HG02588 (cell line): ENCODE data around the gene DMXL2.
"Not testable (repeated sequence)": the region's sequence is repeated elsewhere in the genome, so short reads cannot be mapped to it uniquely, and the experiment has no call there.

Experiments
- ATAC-seq: cut with Tn5 transposase; IDR thresholded peaks from one replicate; pipeline ENCODE4 v1.9.1; 2021; ENCODE audit warnings: mild to moderate bottlenecking, moderate library complexity; ENCODE audit not compliant: unreplicated experiment

The DMXL2 gene

GRCh38 chr15:51494411-51495314 is 127.9 kb downstream of the DMXL2 start:
- no peak for ATAC-seq

GRCh38 chr15:51493892-51494291 is 128.7 kb downstream of the DMXL2 start:
- no peak for ATAC-seq

- no peak for ATAC-seq
Observed at GRCh38 chr15:51492528-51492927, 130.0 kb downstream of the DMXL2 start.

GRCh38 chr15:51491941-51492340 is 130.6 kb downstream of the DMXL2 start:
- no peak for ATAC-seq

- ATAC-seq: no peak
Observed at GRCh38 chr15:51484781-51485180, 137.8 kb downstream of the DMXL2 start.

GRCh38 chr15:51483985-51484384 is 138.6 kb downstream of the DMXL2 start:
- ATAC-seq: no peak

- ATAC-seq: no peak
Observed at GRCh38 chr15:51483520-51483919, 139.1 kb downstream of the DMXL2 start.

GRCh38 chr15:51475736-51476135 is 146.8 kb downstream of the DMXL2 start:
- no peak for ATAC-seq

GRCh38 chr15:51470512-51470911 is 152.1 kb downstream of the DMXL2 start:
- ATAC-seq: no peak

GRCh38 chr15:51460796-51461195 is 161.8 kb downstream of the DMXL2 start:
- no peak for ATAC-seq

GRCh38 chr15:51450001-51450400 is 172.6 kb downstream of the DMXL2 start:
- no peak for ATAC-seq

- no peak for ATAC-seq
Observed at GRCh38 chr15:51448622-51449399, 173.8 kb downstream of the DMXL2 start.

- ATAC-seq: no peak
Observed at GRCh38 chr15:51447855-51448621, 174.5 kb downstream of the DMXL2 start.

GRCh38 chr15:51446029-51446744 is 176.4 kb downstream of the DMXL2 start:
- ATAC-seq: not testable (repeated sequence)

- ATAC-seq: no peak
Observed at GRCh38 chr15:51444807-51445206, 177.8 kb downstream of the DMXL2 start.

- no peak for ATAC-seq
Observed at GRCh38 chr15:51444112-51444511, 178.5 kb downstream of the DMXL2 start.

GRCh38 chr15:51443282-51443914 is 179.2 kb downstream of the DMXL2 start:
- ATAC-seq: no peak

GRCh38 chr15:51438526-51438925 is 184.0 kb downstream of the DMXL2 start:
- ATAC-seq: no peak

- no peak for ATAC-seq
Observed at GRCh38 chr15:51425517-51426040, 197.0 kb downstream of the DMXL2 start.

GRCh38 chr15:51424780-51425179 is 197.8 kb downstream of the DMXL2 start:
- ATAC-seq: no peak
